ENCODE measurements around the gene PADI1. TPM values are rescaled to one million over a fixed set of nuclear protein-coding genes. Genes with fewer than 3 reads are reported as not detected.

Gene PADI1
- total RNA-seq, 1 donor from 2014 or later = not detected

DNA sequence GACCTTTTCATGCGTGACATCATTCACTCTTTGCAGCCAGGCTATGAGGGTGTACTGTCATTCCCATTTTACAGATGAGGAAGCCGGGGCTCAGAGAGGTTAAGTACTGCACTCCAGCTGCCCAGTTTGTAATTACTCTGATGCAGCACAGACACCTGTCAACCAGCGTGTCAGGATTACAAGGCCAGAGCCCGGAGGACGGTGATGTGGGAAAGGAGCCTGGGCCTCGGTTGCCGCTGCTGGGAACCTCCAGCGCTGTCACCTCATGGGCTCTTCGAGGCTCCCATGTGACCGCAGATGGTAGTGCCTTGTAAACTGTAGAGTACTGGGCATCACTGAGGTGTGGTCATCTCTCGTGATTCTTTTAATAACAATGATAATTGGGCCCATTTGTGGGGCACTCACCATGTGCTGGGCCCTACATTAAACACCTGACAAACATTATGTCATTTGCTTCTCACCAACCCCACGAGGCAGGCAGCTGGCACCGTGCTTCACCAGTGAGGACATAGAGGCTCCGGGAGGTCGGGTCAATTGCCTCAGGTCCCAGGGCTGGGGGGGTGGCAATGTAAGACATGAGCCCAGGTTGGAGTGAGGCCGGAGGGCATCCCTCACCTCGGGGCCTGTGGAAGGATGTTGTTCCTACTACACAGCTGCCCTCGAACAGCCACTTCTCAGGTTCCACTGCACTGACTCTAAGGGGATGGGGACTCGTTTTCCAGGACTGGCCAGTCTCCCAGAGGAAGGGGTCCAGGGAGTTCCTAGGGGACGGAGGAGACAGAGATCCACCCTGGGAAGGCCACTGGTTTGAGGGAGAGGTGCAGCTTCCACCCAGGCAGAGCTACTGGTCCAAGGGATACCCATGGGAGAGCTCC, 42.8 kb upstream of the PADI1 start:
- no peaks in the 10 kb centered on the region for H3K36me3 ChIP-seq
- TF ChIP-seq, protein P1, sequence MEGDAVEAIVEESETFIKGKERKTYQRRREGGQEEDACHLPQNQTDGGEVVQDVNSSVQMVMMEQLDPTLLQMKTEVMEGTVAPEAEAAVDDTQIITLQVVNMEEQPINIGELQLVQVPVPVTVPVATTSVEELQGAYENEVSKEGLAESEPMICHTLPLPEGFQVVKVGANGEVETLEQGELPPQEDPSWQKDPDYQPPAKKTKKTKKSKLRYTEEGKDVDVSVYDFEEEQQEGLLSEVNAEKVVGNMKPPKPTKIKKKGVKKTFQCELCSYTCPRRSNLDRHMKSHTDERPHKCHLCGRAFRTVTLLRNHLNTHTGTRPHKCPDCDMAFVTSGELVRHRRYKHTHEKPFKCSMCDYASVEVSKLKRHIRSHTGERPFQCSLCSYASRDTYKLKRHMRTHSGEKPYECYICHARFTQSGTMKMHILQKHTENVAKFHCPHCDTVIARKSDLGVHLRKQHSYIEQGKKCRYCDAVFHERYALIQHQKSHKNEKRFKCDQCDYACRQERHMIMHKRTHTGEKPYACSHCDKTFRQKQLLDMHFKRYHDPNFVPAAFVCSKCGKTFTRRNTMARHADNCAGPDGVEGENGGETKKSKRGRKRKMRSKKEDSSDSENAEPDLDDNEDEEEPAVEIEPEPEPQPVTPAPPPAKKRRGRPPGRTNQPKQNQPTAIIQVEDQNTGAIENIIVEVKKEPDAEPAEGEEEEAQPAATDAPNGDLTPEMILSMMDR (IDR thresholded peaks at IDR 0.05) = no peak
- no peaks in the 10 kb centered on the region for H3K9me3 ChIP-seq
- H3K27ac ChIP-seq = no peak overlapping the region
- no peak for DNase-seq (ENCODE audit: low spot score in 2 of 2)
- no peaks in the 10 kb centered on the region for H3K4me1 ChIP-seq
- H3K4me3 ChIP-seq = no peak overlapping the region
- H3K27me3 ChIP-seq = no peaks in the 10 kb centered on the region
- intact Hi-C loops (cut with DNase I) = no loop called here

DNA sequence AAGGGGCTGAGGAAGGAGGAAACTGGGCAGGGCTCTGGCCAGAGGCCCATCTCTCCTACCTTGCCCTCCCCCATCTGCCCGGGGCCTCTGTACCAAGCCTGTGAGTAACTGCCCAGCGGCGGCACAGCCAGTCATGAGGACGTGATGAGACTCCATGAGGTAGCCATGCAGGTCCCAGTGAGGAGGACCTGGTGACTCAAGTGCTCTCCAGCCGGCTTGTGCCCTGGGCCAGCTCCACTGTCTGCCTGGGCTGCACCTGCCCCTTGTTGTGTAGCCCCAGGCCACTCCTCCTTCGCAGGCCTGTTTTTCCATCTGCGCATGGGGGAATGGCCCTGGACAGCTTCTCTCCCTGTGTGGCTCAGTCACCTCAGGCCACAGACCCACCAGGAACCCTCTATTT, 42.0 kb upstream of the PADI1 start:
- Histone ChIP-seq H3K36me3 (no peaks in the 10 kb centered on the region), H3K27me3 (no peaks in the 10 kb centered on the region), H3K4me3 (no peak overlapping the region), H3K4me1 (no peaks in the 10 kb centered on the region), H3K9me3 (no peaks in the 10 kb centered on the region), H3K27ac (no peak overlapping the region)
- DNase-seq (ENCODE audit: low spot score in 2 of 2) = no peak
- intact Hi-C loops (cut with DNase I) = no loop called here
- TF ChIP-seq, protein P1 (IDR thresholded peaks at IDR 0.05) = no peak

DNA sequence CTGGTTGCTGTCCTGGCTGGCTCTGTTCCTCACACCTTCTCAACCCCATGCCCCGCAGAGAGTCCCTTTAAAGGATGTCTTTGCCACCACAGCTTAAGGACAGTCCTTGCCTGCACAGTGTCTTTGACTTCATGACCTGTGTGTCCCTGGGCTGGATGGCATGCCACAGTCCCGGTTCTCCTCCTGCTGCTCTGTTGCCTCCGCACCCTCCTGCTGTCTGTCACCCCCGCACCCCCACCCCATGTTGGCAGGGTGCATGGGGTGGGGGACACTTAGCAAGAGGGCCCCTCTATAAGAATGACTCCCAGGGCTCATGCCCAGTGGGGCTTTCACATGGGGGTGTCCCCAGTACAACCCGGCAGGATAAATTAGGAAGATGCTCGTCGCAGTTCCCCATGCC, 41.6 kb upstream of the PADI1 start:
- H3K4me3 ChIP-seq = no peak overlapping the region
- no peak overlapping the region for H3K27ac ChIP-seq
- H3K36me3 ChIP-seq = no peaks in the 10 kb centered on the region
- no peaks in the 10 kb centered on the region for H3K4me1 ChIP-seq
- intact Hi-C loops (cut with DNase I) = no loop called here
- TF ChIP-seq, protein P1 (IDR thresholded peaks at IDR 0.05) = no peak
- H3K27me3 ChIP-seq = no peaks in the 10 kb centered on the region
- DNase-seq (ENCODE audit: low spot score in 2 of 2) = no peak
- H3K9me3 ChIP-seq = no peaks in the 10 kb centered on the region

DNA sequence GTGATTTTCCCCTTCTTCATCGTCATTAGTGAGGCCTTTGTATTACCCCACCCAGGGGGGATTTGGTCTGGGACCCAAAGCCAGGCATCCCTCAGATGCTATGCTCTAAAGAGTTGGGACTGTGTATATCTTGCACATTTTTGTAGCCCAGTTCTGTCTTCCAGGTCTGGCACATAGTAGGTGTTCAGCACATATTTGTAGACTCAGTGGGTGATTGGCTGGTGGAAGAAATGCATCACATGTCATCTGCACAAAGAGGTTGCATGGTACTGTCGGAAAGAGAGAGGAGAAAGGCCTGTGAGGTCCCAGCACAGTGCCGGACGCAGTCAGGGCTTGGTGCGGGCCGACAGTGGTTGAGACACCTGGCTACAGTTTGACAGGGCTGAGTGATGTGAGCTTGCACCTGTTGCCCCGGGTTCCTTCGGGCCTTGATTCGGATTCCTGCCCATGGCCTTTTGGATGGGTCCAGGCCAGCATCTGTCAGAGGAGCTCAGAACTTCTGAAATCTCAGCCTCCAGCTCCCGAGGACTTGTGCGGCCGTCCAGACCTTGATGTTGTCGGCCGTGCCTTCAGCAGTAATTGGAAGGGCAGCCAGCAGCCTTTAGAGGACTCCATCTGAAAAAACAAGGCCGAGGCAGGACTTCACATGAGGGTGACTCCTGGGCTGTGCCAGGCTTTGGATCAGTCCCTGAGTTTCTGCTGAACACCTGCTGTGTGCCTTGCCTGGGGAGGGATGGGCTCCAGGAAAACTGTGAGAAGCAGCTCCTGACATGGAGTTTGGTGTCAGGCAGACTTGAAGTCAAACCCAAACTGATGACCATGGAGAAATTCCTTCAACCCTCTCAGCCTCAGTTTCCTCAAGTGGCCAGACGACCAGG, 40.9 kb upstream of the PADI1 start:
- intact Hi-C loops (cut with DNase I) = no loop called here

DNA sequence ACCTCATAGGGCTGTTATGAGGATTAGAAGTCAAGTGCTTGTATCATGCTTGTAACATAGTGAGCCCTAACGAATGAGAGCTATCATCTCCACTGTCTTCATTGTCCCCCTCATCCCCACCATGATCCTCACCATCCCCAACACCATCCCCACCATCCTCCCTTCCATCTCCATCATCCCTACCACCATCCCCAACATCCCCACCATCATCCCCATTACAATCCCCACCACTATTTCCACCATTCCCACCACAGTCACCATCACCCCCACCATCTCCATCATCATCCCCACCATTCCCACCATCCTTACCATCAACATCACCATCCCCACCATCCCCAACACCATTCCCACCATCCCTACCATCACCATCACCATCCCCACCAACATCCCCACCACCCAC, 39.1 kb upstream of the PADI1 start:
- intact Hi-C loops (cut with DNase I) = no loop called here
- Histone ChIP-seq H3K9me3 (no peaks in the 10 kb centered on the region), H3K4me1 (no peaks in the 10 kb centered on the region), H3K27me3 (no peaks in the 10 kb centered on the region), H3K36me3 (no peaks in the 10 kb centered on the region), H3K4me3 (no peak overlapping the region), H3K27ac (no peak overlapping the region)
- no peak for DNase-seq (ENCODE audit: low spot score in 2 of 2)
- TF ChIP-seq, protein P1 (IDR thresholded peaks at IDR 0.05) = no peak

More for the DNA sequence above, 40.9 kb upstream of the PADI1 start:
- TF ChIP-seq, protein P1 (IDR thresholded peaks at IDR 0.05) = no peak
- Histone ChIP-seq H3K27me3 (no peaks in the 10 kb centered on the region), H3K27ac (no peak overlapping the region), H3K4me1 (no peaks in the 10 kb centered on the region), H3K9me3 (no peaks in the 10 kb centered on the region), H3K4me3 (no peak overlapping the region), H3K36me3 (no peaks in the 10 kb centered on the region)
- DNase-seq (ENCODE audit: low spot score in 2 of 2) = no peak
